Heart left ventricle (tissue), 16 donors: ENCODE results near the gene ALDH1L1. TPM values are rescaled to one million over a fixed set of nuclear protein-coding genes. Genes with fewer than 3 reads are reported as not detected.

ENCODE experiments used
- ATAC-seq, 4 donors: fragments of 200-7000 bp; cut with Tn5 transposase; one replicate each; pipeline ENCODE4 v1.9.1; 2020 to 2022; ENCODE audit warnings: moderate library complexity in 4 of 4, mild to moderate bottlenecking in 3 of 4, moderate number of reproducible peaks in 1 of 4
- DNase-seq, 5 donors: peaks; one replicate each; pipeline ENCODE4 v3.0.0-alpha.2; 2020
- H3K27ac ChIP-seq, 12 donors: fragments of 200-600 bp; sonication (generic) in 4 of 12; one replicate each; pipeline versions ENCODE4 v1.5.0 to v1.8.0; 2016 to 2022; ENCODE audit warnings: mild to moderate bottlenecking in 2 of 12
- H3K27me3 ChIP-seq, 9 donors: fragments of 200-600 bp; sonication (generic) in 2 of 9; one replicate each; pipeline versions ENCODE4 v1.5.1 to v1.8.0; 2016 to 2022; ENCODE audit warnings: mild to moderate bottlenecking in 3 of 9
- H3K36me3 ChIP-seq, 9 donors: fragments of 200-600 bp; sonication (generic) in 2 of 9; one replicate each; pipeline versions ENCODE4 v1.5.0 to v1.8.0; 2018 to 2022; ENCODE audit warnings: mild to moderate bottlenecking in 2 of 9
- H3K4me1 ChIP-seq, 12 donors: fragments of 200-600 bp; sonication (generic) in 4 of 12; one replicate each; pipeline versions ENCODE4 v1.5.0 to v1.8.0; 2016 to 2022; ENCODE audit warnings: mild to moderate bottlenecking in 3 of 12
- H3K4me3 ChIP-seq, 12 donors: fragments of 200-600 bp; sonication (generic) in 4 of 12; one replicate each; pipeline versions ENCODE4 v1.5.0 to v1.8.0; 2017 to 2022; ENCODE audit warnings: mild to moderate bottlenecking in 9 of 12, moderate library complexity in 4 of 12
- H3K9me3 ChIP-seq, 12 donors: fragments of 200-600 bp; sonication (generic) in 4 of 12; one replicate each; pipeline versions ENCODE4 v1.5.0 to v1.8.0; 2016 to 2022; ENCODE audit warnings: mild to moderate bottlenecking in 1 of 12
- POLR2A ChIP-seq, 2 donors: fragments of 450-650 bp; IDR thresholded peaks; one replicate each; pipeline ENCODE4 v1.6.1; 2017; ENCODE audit warnings: antibody characterized with exemption in 2 of 2, mild to moderate bottlenecking in 2 of 2, moderate library complexity in 2 of 2
- WGBS, 4 donors: extraction: QIAGEN DNeasy Blood & Tissue Kit in 2 of 4; methylation state at CpG; one replicate each; pipeline versions ENCODE4 v1.1.5 to v1.1.7; 2013 to 2018; 5-methylcytosine and 5-hydroxymethylcytosine counted together
- intact Hi-C, 10 donors: fragments of 100-400 bp; cut with DNase I; formaldehyde crosslinking; loops; one replicate each; pipeline versions ENCODE4 v1.11.1 to v1.14.2; 2022
- polyA plus RNA-seq, 2 donors: library from polyadenylated mRNA; stranded (reverse); fragments of 200-250 nt; gene quantifications; one replicate each; pipeline ENCODE4 v1.2.3, GENCODE V29; 2013
- total RNA-seq, 9 donors: library from RNA; depleted of rRNA in 2 of 9; stranded (reverse); fragments of >200 nt in 2 of 9; fragmentation: NEBNext Ultra II Directional in 3 of 9; extraction: Animal tissue kit (Norgen Biotek cat#: 25700) in 3 of 9; gene quantifications; one replicate each; pipeline versions ENCODE4 v1.1.0 to v1.2.4, GENCODE V29; 2016 to 2023
- TF ChIP-seq, protein P1 (sequence below), 12 donors: fragments of 200-600 bp; sonication (generic) in 4 of 12; IDR thresholded peaks; one replicate each; pipeline versions ENCODE4 v1.5.0 to v1.8.0; 2018 to 2022; ENCODE audit warnings: antibody characterized with exemption in 12 of 12, mild to moderate bottlenecking in 5 of 12
- donor health status: ischemic (EF 13 %, LVEDD 7.1; RV severe dilation, severe dysfunction).
- donor health status: healthy with polysubstance abuse.
- donor health status: DM: no; HTN: yes; CAD: no.
- donor health status: DM: no; HTN: no; CAD: no.
- donor health status: ischemic (EF 25% LVEDD 6.9; RV normal size, moderate dysfunction).
- donor health status: ischemic (EF 25% LVEDD 5.7; RV mildly dilated, moderate dysfunction).
- donor health status: healthy.
- donor health status: DM: yes; HTN: yes; CAD: no.
- donor health status: ischemic (EF 35%, LVEDD 5.7; RV mildly dilated, moderate dysfunction).
- donor health status: nonischemic (EF 11% LVEDD 7.7; RV severe dilation, severe dysfunction).
- donor health status: DM: yes; HTN: yes; CAD: no.
- donor health status: PGD.
- donor health status: ischemic (EF 29% LVEDD 5.4; RV normal size, mild dysfunction).
- donor health status: nonischemic (EF 23%, LVEDD 6.1; RV moderate dilation, normal function).

ALDH1L1 gene
- total and polyA plus RNA-seq, 11 donors = 13.4 to 74.1 (median 29.0) TPM

DNA sequence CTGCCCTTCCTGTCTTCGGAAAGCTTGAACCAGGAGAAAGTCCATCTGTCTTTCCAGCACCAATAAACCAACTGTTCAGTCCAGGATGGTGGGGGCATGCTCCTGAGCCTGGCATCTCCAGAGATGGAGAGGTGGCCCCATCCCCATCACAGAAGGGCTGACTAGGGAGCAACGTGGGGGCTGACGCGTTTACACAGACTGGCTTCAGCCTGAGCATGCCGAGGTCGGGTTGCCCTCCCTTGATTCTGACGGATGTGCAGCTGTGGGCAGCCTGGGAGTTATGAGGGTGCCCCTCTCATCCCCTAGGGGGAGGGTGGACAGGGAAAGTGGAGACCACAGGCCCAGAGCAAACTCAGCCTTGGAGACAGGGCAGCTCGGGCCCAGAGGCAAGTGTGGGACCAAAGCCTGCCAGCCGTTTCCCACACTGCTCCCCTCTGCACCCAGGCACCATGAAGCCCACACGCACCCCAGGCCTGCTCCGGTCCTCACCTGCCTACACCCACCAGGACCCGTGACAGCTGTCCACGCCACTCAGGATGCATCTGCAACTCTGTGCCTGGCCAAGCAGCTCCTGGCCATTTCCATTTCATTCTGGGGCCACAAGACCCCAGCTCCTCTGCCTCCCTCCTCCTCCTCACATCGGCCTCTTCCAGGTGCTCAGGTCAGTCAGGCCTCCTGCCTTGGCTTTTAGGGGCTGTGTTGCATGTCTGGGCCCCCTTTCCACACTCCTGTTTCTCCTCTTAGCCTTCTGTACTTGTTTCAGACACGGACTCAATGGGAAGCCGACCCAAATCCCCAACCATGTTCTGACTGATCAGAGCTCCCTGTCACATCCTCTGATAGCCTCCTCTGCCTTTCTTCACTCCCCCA lies 48.3 kb downstream of the ALDH1L1 start:
- H3K27ac ChIP-seq = no peak overlapping the region
- intact Hi-C loops = loop anchor here in 9 of 10 donors (2.0 to 10.0 kb wide), 8 partner anchors 65 to 260 kb away; partner anchors contain the start of gene CFAP100 (in 1 of the 9)
- peaks cover 0 to 3% (median 0%) of the 10 kb centered on the region in 12 donors for H3K4me1 ChIP-seq
- TF ChIP-seq POLR2A (IDR thresholded peaks at IDR 0.05) = no peak
- H3K9me3 ChIP-seq = no peaks in the 10 kb centered on the region
- ATAC-seq (no peak), DNase-seq (peak in 2 of 5 donors; percentile 11 to 53)
- H3K4me3 ChIP-seq = no peak overlapping the region
- peaks cover 0 to 20% (median 0%) of the 10 kb centered on the region in 9 donors for H3K36me3 ChIP-seq
- H3K27me3 ChIP-seq = no peaks in the 10 kb centered on the region
- WGBS, 4 donors = 78 to 81% (median 79%) methylated on average over 15 to 16 of the region's 16 CpGs

DNA sequence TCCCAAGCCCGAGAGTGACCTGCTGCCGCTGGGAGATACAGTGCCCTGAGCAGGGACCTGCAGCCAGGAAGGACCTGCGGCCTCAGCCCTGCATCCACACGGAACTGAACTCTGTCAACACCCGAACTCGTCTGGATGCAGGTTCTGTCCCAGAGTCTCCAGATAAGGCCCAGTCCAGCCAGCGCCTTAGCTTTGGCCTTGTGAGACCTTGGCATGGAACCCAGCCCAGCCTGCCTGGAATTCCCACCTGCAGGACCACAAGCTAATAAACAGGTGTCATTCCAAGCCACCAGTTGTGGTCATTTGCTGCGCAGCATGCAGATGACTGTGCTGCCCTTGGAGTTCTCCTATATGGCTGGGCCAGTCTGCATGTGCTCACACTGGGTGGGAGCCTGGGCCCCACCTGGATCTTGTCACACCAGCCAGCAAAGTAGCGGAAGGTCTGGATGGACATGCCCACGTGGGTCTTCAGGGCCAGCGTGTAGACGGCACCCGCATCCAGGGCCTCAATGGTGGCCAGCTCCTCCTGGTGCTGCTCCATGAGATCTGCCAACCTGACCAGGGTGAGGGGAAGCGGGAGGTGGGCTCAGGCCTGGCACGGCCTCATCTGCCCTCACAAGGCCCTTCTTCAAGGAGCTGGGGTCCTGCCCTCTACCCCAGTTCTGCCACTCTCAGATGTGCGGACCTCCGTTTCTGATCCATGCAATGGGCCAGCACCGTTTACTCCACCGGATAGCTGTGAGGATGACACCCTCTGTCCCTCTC lies 49.2 kb downstream of the ALDH1L1 start:
- H3K9me3 ChIP-seq = no peaks in the 10 kb centered on the region
- no peak overlapping the region for H3K27ac ChIP-seq
- peaks cover 0 to 3% (median 0%) of the 10 kb centered on the region in 12 donors for H3K4me1 ChIP-seq
- no peak for ATAC-seq
- TF ChIP-seq, protein P1, sequence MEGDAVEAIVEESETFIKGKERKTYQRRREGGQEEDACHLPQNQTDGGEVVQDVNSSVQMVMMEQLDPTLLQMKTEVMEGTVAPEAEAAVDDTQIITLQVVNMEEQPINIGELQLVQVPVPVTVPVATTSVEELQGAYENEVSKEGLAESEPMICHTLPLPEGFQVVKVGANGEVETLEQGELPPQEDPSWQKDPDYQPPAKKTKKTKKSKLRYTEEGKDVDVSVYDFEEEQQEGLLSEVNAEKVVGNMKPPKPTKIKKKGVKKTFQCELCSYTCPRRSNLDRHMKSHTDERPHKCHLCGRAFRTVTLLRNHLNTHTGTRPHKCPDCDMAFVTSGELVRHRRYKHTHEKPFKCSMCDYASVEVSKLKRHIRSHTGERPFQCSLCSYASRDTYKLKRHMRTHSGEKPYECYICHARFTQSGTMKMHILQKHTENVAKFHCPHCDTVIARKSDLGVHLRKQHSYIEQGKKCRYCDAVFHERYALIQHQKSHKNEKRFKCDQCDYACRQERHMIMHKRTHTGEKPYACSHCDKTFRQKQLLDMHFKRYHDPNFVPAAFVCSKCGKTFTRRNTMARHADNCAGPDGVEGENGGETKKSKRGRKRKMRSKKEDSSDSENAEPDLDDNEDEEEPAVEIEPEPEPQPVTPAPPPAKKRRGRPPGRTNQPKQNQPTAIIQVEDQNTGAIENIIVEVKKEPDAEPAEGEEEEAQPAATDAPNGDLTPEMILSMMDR (IDR thresholded peaks at IDR 0.05) = no peak
- no peak for TF ChIP-seq POLR2A (IDR thresholded peaks at IDR 0.05)
- intact Hi-C loops = loop anchor here in 8 of 10 donors (5.0 to 10.0 kb wide), 7 partner anchors 66 to 261 kb away; partner anchors contain the start of gene CFAP100 (in 1 of the 8)
- H3K27me3 ChIP-seq = no peaks in the 10 kb centered on the region
- WGBS, 4 donors = 81 to 86% (median 83%) methylated on average over 7 to 19 of the region's 19 CpGs
- no peak overlapping the region for H3K4me3 ChIP-seq
- peaks cover 0 to 12% (median 0%) of the 10 kb centered on the region in 9 donors for H3K36me3 ChIP-seq
- peak in 2 of 5 donors; percentile 14 to 39 for DNase-seq

DNA sequence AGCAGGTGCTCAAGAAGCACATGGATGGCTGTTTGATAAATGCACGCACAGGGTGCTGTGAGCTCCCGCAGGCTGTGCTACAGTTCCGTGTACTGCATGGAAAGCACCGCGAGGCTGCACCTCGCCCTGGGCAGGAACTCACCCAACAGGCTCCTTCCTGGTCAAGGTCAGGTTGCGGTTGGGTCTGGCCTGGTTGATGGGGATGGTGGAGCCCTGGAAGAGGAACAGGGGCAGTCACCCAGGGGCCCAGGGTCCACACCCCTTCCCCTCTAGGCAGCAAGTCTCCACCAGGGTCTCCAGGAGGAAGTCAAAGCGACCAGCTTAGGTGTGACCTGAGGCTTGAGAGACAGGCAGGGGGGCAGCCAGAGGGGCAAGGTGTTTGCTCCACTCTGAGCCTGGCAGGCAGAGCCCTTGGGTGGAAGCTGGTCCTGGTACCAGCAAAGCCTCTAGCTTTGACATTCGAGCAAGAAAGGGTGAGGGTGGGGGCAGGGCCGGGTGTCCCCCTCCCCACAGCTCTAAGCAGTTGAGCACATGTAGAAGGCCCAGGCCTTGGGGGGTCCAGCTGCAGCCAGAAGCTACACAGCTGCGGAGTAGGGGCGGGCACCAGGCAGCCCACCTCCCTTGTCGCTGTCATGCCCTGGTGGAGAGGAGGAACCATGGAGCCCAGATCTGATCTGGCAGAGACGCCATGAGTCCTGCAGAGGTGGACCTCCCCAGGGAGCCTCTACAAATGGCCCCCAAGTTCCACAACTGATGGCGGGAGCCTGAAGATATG lies 50.1 kb downstream of the ALDH1L1 start:
- TF ChIP-seq POLR2A (IDR thresholded peaks at IDR 0.05) = no peak
- H3K36me3 ChIP-seq = peaks cover 0 to 5% (median 0%) of the 10 kb centered on the region in 9 donors
- H3K27ac ChIP-seq = no peak overlapping the region
- WGBS, 4 donors = 77 to 86% (median 82%) methylated on average over 9 to 15 of the region's 15 CpGs
- no peak overlapping the region for H3K4me3 ChIP-seq
- H3K27me3 ChIP-seq = no peaks in the 10 kb centered on the region
- peaks cover 0 to 3% (median 0%) of the 10 kb centered on the region in 12 donors for H3K4me1 ChIP-seq
- no peak for ATAC-seq
- intact Hi-C loops = loop anchor here in 8 of 10 donors (5.0 to 10.0 kb wide), 7 partner anchors 67 to 262 kb away; partner anchors contain the start of gene CFAP100 (in 1 of the 8)
- H3K9me3 ChIP-seq = no peaks in the 10 kb centered on the region
- peak in 2 of 5 donors; percentile 7 to 33 for DNase-seq

DNA sequence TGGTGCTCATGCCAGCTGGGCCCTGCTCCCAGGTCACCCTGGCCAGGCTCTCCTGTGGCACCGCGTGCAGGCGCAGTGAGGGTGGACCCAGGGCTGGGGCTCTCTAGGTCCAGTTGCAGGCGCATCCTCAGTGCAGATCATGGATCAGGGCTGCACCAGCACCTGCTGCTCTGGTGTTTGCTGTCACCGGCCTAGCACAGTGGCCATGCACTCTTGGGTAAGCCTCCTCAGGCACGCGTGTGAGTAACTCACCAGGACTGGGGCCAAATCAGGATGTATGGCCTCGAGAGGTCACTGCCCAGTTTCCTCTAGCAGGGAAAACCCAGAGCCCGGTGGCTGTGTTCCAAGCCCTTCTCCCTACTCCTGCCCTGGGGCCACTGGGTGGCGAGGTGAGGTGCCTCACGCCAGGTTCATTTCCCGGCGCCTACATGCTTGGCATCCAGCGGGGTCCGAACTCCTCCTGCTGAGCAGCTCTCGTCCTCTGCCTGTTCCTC lies 50.9 kb downstream of the ALDH1L1 start:
- peak in 1 of 4 donors; percentile 10 for ATAC-seq
- peaks cover 0 to 5% (median 0%) of the 10 kb centered on the region in 9 donors for H3K36me3 ChIP-seq
- peak in 2 of 5 donors; percentile 18 to 58 for DNase-seq
- H3K4me3 ChIP-seq = no peak overlapping the region
- H3K27me3 ChIP-seq = no peaks in the 10 kb centered on the region
- 50 to 66% (median 59%) methylated on average over 15 to 16 of the region's 16 CpGs for WGBS, 4 donors
- no peak overlapping the region for H3K27ac ChIP-seq
- intact Hi-C loops = no loop called here
- H3K9me3 ChIP-seq = no peaks in the 10 kb centered on the region
- TF ChIP-seq POLR2A (IDR thresholded peaks at IDR 0.05) = no peak
- H3K4me1 ChIP-seq = peaks cover 0 to 3% (median 0%) of the 10 kb centered on the region in 12 donors
